Germinal center (tissue), 1 donor: ENCODE results near the gene HNMT.
"Not testable (repeated sequence)": the region's sequence is repeated elsewhere in the genome, so short reads cannot be mapped to it uniquely, and the experiment has no call there.

Experiments
- DNase-seq: peaks from one replicate; pipeline ENCODE4 v3.0.0; 2012; ENCODE audit warnings: mixed read lengths, low spot score

Gene HNMT

GRCh38 chr2:137964066-137964858 lies at the start of gene HNMT:
Gene HNMT (plus strand): TSS chr2:137964473. CDS start chr2:137964492, 19 bp downstream.
- DNase-seq: no peak

- no peak for DNase-seq
These were observed 43.0 kb upstream of the HNMT start for GRCh38 chr2:137921105-137921880.

GRCh38 chr2:137922171-137922570 lies 42.1 kb upstream of the HNMT start:
- DNase-seq: not testable (repeated sequence)

GRCh38 chr2:137924019-137924418 lies 40.3 kb upstream of the HNMT start:
- DNase-seq: no peak

GRCh38 chr2:137925599-137925998 lies 38.7 kb upstream of the HNMT start:
- DNase-seq: no peak

GRCh38 chr2:137927846-137928245 lies 36.4 kb upstream of the HNMT start:
- no peak for DNase-seq

- no peak for DNase-seq
These were observed 35.4 kb upstream of the HNMT start for GRCh38 chr2:137928547-137929518.

GRCh38 chr2:137929519-137929916 lies 34.8 kb upstream of the HNMT start:
- DNase-seq: no peak

GRCh38 chr2:137930146-137930545 lies 34.1 kb upstream of the HNMT start:
- no peak for DNase-seq

GRCh38 chr2:137935591-137935990 lies 28.7 kb upstream of the HNMT start:
- no peak for DNase-seq

- no peak for DNase-seq
These were observed 27.0 kb upstream of the HNMT start for GRCh38 chr2:137937246-137937645.

- no peak for DNase-seq
These were observed 26.5 kb upstream of the HNMT start for GRCh38 chr2:137937778-137938177.

- no peak for DNase-seq
These were observed 26.1 kb upstream of the HNMT start for GRCh38 chr2:137938204-137938603.

GRCh38 chr2:137939026-137939425 lies 25.2 kb upstream of the HNMT start:
- DNase-seq: no peak

- DNase-seq: no peak
These were observed 24.1 kb upstream of the HNMT start for GRCh38 chr2:137940154-137940553.

GRCh38 chr2:137942037-137942832 lies 22.0 kb upstream of the HNMT start:
- no peak for DNase-seq

GRCh38 chr2:137942833-137943677 lies 21.2 kb upstream of the HNMT start:
- no peak for DNase-seq

- DNase-seq: no peak
These were observed 20.5 kb upstream of the HNMT start for GRCh38 chr2:137943678-137944347.

- no peak for DNase-seq
These were observed 19.6 kb upstream of the HNMT start for GRCh38 chr2:137944714-137945113.

GRCh38 chr2:137945229-137945628 lies 19.0 kb upstream of the HNMT start:
- DNase-seq: no peak
